Measurements from ENCODE around the gene F8A3.

DNA sequence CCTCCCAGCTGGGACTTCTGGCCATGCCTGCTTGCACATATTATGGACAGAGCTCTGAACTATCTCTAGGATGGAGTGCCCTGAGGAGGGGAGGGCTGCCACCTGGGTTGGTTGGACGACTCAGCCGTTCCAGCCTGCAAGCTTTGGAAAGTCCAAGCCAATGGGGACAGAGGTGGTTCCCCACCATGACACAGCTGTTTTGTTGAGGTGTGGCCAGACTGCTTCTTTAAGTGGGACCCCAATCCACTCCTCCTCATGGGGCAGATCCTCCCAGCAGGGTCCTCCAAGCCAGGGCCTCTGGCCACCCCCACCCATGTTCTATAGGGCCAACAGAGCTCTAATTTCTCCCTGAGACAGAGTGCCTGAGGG, 22.7 kb downstream of the F8A3 start:
- TF ChIP-seq POLR2A (IDR thresholded peaks at IDR 0.05; ENCODE audit: extremely low read depth, insufficient read length), result no peak
- TF ChIP-seq, protein P1, sequence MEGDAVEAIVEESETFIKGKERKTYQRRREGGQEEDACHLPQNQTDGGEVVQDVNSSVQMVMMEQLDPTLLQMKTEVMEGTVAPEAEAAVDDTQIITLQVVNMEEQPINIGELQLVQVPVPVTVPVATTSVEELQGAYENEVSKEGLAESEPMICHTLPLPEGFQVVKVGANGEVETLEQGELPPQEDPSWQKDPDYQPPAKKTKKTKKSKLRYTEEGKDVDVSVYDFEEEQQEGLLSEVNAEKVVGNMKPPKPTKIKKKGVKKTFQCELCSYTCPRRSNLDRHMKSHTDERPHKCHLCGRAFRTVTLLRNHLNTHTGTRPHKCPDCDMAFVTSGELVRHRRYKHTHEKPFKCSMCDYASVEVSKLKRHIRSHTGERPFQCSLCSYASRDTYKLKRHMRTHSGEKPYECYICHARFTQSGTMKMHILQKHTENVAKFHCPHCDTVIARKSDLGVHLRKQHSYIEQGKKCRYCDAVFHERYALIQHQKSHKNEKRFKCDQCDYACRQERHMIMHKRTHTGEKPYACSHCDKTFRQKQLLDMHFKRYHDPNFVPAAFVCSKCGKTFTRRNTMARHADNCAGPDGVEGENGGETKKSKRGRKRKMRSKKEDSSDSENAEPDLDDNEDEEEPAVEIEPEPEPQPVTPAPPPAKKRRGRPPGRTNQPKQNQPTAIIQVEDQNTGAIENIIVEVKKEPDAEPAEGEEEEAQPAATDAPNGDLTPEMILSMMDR (IDR thresholded peaks at IDR 0.05; ENCODE audit: low read depth, low read length), result no peak
- TF ChIP-seq, protein P2, sequence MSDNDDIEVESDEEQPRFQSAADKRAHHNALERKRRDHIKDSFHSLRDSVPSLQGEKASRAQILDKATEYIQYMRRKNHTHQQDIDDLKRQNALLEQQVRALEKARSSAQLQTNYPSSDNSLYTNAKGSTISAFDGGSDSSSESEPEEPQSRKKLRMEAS (IDR thresholded peaks at IDR 0.05; ENCODE audit: low read depth, low read length), result no peak

All from NB4 (cell line).